Thoracic aorta (tissue), 2 donors: Measurements from ENCODE around the gene POU2F2. TPM values are rescaled to one million over a fixed set of nuclear protein-coding genes. Genes with fewer than 3 reads are reported as not detected.

Experiments used
- ATAC-seq: fragments of 150-250 bp; one replicate; pipeline ENCODE4 v1.8.0; 2017; ENCODE audit warnings: low read depth; ENCODE audit not compliant: insufficient number of reproducible peaks, low FRiP score
- DNase-seq: peaks from one replicate; pipeline ENCODE4 v3.0.0-alpha.2; 2020; ENCODE audit warnings: low spot score
- H3K27ac ChIP-seq, 2 donors: fragments of 200-600 bp; sonication (generic); 1 replicate in 1 of 2; 2 replicates in 1 of 2; pipeline ENCODE4 v1.5.1; 2016; ENCODE audit warnings: mild to moderate bottlenecking in 2 of 2, moderate library complexity in 2 of 2
- H3K27me3 ChIP-seq: fragments of 200-600 bp; sonication (generic); replicated peaks from 2 replicates; pipeline ENCODE4 v1.6.0; 2016; ENCODE audit warnings: mild to moderate bottlenecking; ENCODE audit not compliant: insufficient read depth
- H3K36me3 ChIP-seq: fragments of 200-600 bp; sonication (generic); one replicate; pipeline ENCODE4 v1.5.1; 2016
- H3K4me1 ChIP-seq, 2 donors: fragments of 200-600 bp; sonication (generic); 1 replicate in 1 of 2; 2 replicates in 1 of 2; pipeline versions ENCODE4 v1.5.1 to v1.6.0; 2016; ENCODE audit warnings: low read depth in 2 of 2, mild to moderate bottlenecking in 1 of 2; ENCODE audit not compliant: control insufficient read depth in 1 of 2
- H3K4me3 ChIP-seq: fragments of 200-600 bp; sonication (generic); 2 replicates; pipeline ENCODE4 v1.5.1; 2016; ENCODE audit warnings: mild to moderate bottlenecking
- H3K9me3 ChIP-seq: fragments of 200-600 bp; sonication (generic); 2 replicates; pipeline ENCODE4 v1.5.1; 2016
- total RNA-seq, 2 donors: library from RNA; depleted of rRNA; stranded (reverse); fragments of >200 nt; gene quantifications; one replicate each; pipeline versions ENCODE4 v1.1.0 to v1.2.3, GENCODE V29; 2016
- TF ChIP-seq, protein P1 (sequence below): fragments of 200-600 bp; sonication (generic); IDR thresholded peaks from one replicate; pipeline ENCODE4 v1.5.1; 2019; ENCODE audit warnings: antibody characterized with exemption

Gene POU2F2
- total RNA-seq, 2 donors from 2014 or later = 0.85 to 5.8 TPM

DNA sequence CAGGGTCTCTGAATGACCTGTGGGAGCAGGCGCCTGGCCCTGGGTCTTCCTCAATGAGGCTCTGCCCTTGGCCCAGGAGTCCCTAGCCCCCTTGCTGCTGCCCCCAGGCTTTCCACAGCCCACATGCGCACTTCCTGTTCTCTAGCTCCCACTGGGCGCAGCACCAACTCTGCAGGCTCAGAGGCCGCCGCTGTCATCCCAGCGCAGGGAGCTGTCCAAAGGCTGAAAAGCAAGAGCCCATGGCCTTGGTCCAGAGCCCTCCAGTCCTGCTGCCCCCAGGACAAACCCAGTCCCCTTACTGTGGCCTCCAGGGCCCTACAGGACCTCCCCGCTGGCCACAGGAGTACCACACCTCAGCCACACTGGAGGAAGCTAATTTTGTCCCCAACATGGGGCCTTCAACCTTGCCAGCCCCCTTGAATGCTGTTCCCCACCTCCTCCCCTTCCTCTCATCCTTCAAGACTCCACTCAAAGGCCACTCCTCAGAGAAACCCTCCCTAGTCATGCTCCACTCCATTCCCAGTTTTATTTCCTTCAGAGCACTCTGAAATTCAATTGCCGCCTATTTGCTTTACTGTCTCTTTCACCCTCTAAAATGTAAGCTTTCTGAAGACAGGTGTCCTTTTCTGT, 8.0 kb upstream of the POU2F2 start:
- DNase-seq (no peak), ATAC-seq (no peak)
- H3K36me3 ChIP-seq = no peaks in the 10 kb centered on the region
- no peak overlapping the region for H3K27ac ChIP-seq
- no peaks in the 10 kb centered on the region for H3K27me3 ChIP-seq
- H3K4me3 ChIP-seq = no peak overlapping the region
- no peaks in the 10 kb centered on the region for H3K4me1 ChIP-seq
- no peaks in the 10 kb centered on the region for H3K9me3 ChIP-seq
- TF ChIP-seq, protein P1, sequence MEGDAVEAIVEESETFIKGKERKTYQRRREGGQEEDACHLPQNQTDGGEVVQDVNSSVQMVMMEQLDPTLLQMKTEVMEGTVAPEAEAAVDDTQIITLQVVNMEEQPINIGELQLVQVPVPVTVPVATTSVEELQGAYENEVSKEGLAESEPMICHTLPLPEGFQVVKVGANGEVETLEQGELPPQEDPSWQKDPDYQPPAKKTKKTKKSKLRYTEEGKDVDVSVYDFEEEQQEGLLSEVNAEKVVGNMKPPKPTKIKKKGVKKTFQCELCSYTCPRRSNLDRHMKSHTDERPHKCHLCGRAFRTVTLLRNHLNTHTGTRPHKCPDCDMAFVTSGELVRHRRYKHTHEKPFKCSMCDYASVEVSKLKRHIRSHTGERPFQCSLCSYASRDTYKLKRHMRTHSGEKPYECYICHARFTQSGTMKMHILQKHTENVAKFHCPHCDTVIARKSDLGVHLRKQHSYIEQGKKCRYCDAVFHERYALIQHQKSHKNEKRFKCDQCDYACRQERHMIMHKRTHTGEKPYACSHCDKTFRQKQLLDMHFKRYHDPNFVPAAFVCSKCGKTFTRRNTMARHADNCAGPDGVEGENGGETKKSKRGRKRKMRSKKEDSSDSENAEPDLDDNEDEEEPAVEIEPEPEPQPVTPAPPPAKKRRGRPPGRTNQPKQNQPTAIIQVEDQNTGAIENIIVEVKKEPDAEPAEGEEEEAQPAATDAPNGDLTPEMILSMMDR = no peak

DNA sequence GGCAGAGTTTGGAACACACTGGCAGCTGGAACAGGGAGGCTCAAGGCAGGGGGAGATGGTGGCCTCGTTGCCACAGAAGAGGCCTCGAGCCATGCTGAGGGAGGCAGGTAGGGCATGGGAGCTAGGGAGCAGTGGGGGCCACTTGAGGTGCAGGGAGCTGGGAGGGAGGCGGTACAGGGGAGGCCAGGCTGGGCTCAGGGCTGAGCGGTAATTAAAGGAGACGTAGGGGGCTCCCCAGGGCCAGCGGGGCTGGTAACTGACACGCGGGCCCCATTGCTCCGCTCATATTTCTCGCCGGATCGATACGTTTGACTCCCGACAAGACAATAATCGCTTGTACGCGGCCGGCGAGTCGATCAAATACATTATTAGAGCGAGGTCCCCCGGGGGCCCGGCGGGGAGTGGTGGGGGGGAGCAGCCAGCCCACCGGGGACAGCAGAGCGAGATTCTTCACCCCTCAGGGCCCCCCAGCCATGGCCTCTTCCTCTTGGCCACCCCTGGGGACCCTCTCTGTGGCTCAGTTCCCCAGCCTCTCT, 2.4 kb upstream of the POU2F2 start:
- Histone ChIP-seq H3K27ac (no peak overlapping the region), H3K4me3 (no peak overlapping the region), H3K27me3 (peaks cover 5% of the 10 kb centered on the region), H3K9me3 (no peaks in the 10 kb centered on the region), H3K4me1 (peaks cover 4 to 15% of the 10 kb centered on the region in 2 donors), H3K36me3 (no peaks in the 10 kb centered on the region)
- TF ChIP-seq, protein P1 = no peak
- ATAC-seq (no peak), DNase-seq (no peak)

- Histone ChIP-seq H3K27me3 (peaks cover 5% of the 10 kb centered on the region), H3K9me3 (no peaks in the 10 kb centered on the region), H3K4me1 (peaks cover 4 to 15% of the 10 kb centered on the region in 2 donors), H3K36me3 (no peaks in the 10 kb centered on the region), H3K4me3 (peak overlapping the region; percentile 64), H3K27ac (no peak overlapping the region)
- TF ChIP-seq, protein P1 = peak; percentile 96
- no peak for ATAC-seq
- no peak for DNase-seq
Observed at GRCh38 chr19:42132851-42133528, 744 bp upstream of the POU2F2 start.

- no peak for DNase-seq
- Histone ChIP-seq H3K4me3 (peak overlapping the region; percentile 64), H3K27me3 (peaks cover 5% of the 10 kb centered on the region), H3K9me3 (no peaks in the 10 kb centered on the region), H3K4me1 (peaks cover 4 to 15% of the 10 kb centered on the region in 2 donors), H3K27ac (no peak overlapping the region), H3K36me3 (no peaks in the 10 kb centered on the region)
- no peak for ATAC-seq
- TF ChIP-seq, protein P1 = no peak
Observed at GRCh38 chr19:42131149-42132029, 857 bp downstream of the POU2F2 start.

DNA sequence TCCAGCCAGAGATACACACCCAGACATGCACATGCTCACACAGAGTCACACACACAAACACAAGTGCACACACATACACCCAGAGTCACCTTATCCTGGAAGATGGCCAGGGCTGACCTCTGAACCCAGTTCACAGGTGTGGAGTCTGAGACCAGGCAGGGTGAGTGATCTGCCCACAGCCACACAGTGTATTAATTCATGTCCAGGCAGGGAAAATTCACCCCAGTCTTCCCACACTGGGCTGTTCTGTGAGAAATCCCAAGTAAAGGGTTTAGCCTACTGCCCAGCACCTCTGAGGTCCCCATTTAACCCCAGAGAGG, 2.0 kb downstream of the POU2F2 start:
- ATAC-seq (no peak), DNase-seq (no peak)
- Histone ChIP-seq H3K27me3 (peaks cover 5% of the 10 kb centered on the region), H3K36me3 (no peaks in the 10 kb centered on the region), H3K4me1 (peaks cover 4 to 15% of the 10 kb centered on the region in 2 donors), H3K27ac (peak overlapping the region in 1 of 2 donors; percentile 19), H3K4me3 (peak overlapping the region; percentile 21), H3K9me3 (no peaks in the 10 kb centered on the region)
- TF ChIP-seq, protein P1 = no peak
